AG10803 (cell line): ENCODE measurements around the gene SLC35G2.
A peak's percentile ranks its signal among the peaks of the same experiment; 100 is the strongest.

ENCODE experiments used
- DNase-seq: peaks from one replicate; pipeline ENCODE4 v3.0.0; 2010; ENCODE audit warnings: low read depth
- H3K4me3 ChIP-seq: 2 replicates; pipeline ENCODE4 v1.5.1; 2011; ENCODE audit warnings: mild to moderate bottlenecking, low read length, control low read depth
- TF ChIP-seq, protein P1 (sequence below): conservative IDR thresholded peaks from 2 replicates; pipeline ENCODE4 v1.5.1; 2011; ENCODE audit warnings: mild to moderate bottlenecking, low read length, control low read depth, inconsistent platforms

The SLC35G2 gene

DNA sequence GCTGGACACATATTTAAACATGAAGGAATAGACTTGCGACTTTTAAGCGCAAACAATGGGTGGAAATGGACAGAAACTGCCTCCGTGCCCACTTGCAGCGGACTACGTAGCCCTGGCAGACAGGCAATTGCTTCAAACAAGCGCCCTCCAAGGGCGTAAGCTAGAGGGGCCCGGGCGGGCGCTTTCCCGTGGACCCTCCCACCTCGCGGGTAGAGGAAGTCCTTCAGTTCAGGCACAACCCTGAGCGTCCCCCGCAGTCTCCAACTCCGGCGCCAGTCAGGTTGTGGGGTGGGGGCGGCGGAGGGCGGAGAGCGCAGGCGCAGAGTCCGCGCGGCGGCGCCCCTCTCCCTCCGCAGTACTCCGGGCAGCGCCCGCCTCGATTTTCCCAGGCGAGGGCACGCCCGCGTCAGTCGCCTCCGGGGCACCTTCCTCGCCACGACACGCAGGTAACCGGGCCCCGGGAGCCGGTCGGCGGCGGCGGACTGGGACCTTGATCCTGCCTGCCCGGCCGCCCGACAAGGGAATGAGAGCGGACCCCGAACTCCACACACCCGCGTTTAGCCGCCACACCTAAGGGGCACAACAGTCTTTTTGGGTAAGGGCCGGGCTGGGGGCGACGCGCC is at the start of gene SLC35G2:
Gene SLC35G2, plus strand, starts transcription at position 358 of the 623 bp plus-strand sequence. CDS start 35,335 bp downstream, outside the sequence.
- peak within 1 kb of the TSS; percentile 77 for H3K4me3 ChIP-seq
- TF ChIP-seq, protein P1, sequence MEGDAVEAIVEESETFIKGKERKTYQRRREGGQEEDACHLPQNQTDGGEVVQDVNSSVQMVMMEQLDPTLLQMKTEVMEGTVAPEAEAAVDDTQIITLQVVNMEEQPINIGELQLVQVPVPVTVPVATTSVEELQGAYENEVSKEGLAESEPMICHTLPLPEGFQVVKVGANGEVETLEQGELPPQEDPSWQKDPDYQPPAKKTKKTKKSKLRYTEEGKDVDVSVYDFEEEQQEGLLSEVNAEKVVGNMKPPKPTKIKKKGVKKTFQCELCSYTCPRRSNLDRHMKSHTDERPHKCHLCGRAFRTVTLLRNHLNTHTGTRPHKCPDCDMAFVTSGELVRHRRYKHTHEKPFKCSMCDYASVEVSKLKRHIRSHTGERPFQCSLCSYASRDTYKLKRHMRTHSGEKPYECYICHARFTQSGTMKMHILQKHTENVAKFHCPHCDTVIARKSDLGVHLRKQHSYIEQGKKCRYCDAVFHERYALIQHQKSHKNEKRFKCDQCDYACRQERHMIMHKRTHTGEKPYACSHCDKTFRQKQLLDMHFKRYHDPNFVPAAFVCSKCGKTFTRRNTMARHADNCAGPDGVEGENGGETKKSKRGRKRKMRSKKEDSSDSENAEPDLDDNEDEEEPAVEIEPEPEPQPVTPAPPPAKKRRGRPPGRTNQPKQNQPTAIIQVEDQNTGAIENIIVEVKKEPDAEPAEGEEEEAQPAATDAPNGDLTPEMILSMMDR, result peak; percentile 13
- peak; percentile 42 for DNase-seq

DNA sequence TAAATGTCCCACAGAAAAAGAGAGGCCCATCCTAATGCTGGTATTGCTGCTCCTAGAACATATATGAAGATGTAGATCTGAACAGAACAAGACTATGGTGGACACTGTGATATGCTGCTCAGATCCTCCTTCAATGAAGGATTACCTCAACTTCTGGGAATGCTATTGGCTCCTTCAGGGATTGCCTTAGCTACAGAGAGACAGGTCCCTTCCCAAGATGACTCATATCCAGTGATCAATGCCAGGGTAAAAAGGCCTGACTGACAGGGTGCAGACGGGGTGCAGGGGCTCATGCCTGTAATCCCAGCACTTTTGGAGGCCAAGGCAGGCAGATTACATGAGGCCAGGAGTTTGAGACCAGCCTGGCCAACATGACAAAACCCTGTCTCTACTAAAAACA is 46.2 kb upstream of the SLC35G2 start:
- H3K4me3 ChIP-seq, result no peak overlapping the region
- peak; percentile 45 for DNase-seq
- TF ChIP-seq, protein P1, result no peak

DNA sequence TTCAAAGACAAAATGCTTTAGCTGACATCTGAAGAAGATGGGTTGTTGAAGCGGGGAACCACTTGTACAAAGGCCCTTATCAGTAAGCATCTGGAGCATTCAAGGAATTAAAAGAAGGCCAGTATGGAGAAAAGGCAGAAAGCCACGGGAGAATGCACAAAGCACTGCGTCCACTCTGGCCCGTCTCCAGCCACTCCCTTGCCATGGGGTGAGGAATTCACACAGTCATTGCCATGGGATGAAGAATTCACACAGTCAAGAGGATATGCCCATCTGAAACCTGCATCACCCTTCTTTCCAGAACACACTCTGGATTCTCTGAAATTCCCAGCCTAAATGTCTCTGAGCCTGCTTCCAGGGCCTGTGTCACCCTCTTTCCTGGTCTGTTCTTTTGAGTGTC is 40.1 kb upstream of the SLC35G2 start:
- DNase-seq, result peak; percentile 64
- H3K4me3 ChIP-seq, result no peak overlapping the region
- TF ChIP-seq, protein P1, result no peak

DNA sequence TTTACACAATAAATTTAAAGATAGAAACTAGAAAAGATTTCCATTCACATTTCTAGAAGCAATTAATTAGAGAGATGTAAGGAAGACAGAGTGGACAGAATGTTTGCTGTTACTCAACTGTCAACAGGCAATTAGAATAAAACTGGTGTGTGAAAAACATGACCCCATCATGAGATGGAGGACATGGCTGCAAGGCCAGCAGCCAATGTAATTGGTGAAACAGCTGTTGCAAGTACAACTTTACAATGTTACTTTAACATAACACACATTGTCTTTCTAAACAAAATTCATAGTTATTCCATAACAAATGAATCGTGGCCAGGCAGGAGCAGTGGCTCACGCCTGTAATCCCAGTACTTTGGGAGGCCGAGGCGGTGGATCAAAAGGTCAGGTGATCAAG is 38.2 kb upstream of the SLC35G2 start:
- no peak overlapping the region for H3K4me3 ChIP-seq
- no peak for DNase-seq
- TF ChIP-seq, protein P1, result no peak

DNA sequence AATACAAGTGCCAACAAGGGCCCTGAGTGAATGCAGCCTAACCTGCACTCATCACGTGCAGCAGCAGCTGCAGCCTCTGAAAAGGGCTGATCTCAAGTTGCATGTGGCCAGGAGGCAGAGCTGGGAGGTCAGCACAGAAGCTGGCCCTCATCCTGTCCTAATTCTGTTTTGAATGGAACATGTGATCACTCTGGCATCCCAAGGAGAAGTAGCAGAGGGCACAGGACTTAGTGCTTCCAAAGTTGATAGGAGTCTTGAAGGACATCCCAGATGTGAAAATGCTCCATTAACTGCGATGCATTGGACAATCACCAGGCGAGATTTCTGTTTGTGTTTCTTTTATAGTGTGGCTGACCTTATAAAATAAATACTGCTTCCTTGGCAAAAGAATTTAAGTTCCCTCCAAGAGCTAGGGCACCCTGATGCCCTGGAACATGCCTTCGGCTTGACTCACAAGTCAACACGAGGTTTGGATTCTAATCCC is 35.2 kb upstream of the SLC35G2 start:
- TF ChIP-seq, protein P1, result no peak
- DNase-seq, result peak; percentile 17
- H3K4me3 ChIP-seq, result no peak overlapping the region

DNA sequence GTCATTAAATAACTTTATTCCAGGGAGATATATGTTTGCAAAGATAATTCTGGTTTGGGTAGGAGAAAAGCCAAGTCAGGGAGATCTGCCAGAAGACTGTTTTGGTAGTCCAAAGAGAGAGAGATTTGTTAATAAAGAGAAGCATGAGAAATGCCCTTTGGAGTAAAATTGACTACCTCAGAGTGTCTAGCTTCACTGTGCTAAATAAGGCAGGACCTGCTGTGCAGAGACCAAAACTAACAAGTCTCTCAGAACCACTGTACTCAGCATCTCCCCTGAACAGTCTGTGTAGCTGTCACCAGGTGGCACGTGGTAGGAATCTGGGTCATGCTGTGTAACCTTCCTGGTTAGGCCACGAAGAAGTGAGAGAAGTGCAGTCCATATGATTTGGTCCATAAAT is 31.6 kb upstream of the SLC35G2 start:
- DNase-seq, result peak; percentile 37
- TF ChIP-seq, protein P1, result no peak
- peak overlapping the region; percentile 46; the same call in 1 of the 2 replicates for H3K4me3 ChIP-seq

DNA sequence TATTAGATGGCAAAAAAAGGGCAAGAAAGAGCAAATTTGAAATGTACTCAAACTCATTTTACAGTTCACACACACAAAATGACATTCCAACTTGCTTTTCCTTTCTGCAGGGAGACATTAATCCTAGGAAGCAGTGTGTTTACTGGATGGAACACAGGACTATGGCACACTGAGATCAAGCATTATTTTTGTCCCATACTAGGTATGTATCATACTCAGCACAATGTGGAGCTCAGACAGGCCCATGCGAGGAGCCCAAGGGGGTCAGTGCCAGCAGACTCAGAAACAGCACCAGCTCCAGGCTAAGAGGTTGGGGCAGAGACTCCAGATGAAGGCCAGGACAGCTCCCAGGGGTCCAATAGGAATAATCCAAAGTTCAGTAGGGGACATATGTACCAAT is 30.8 kb upstream of the SLC35G2 start:
- no peak overlapping the region for H3K4me3 ChIP-seq
- DNase-seq, result no peak
- TF ChIP-seq, protein P1, result no peak
